ENCODE data around the gene PHOX2B.

DNA sequence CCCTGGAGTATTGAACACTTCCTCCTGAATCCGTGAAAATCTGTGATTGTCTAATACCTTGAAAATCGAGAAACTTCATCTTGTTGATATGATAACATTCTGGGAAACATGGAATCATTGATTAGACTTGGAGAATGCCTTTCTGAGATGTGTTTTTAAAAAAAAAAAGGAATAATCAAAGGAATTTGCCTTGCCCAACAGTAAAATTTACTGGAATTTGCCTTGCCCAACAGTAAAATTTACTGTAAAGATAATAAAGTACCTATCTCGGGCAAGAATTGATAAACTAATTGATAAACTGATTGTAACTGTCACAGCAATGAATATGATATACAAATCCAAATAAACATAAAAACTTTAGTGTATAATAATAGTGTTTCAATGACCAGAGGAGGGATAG lies 44.7 kb downstream of the PHOX2B start:
- TF ChIP-seq, protein P1, sequence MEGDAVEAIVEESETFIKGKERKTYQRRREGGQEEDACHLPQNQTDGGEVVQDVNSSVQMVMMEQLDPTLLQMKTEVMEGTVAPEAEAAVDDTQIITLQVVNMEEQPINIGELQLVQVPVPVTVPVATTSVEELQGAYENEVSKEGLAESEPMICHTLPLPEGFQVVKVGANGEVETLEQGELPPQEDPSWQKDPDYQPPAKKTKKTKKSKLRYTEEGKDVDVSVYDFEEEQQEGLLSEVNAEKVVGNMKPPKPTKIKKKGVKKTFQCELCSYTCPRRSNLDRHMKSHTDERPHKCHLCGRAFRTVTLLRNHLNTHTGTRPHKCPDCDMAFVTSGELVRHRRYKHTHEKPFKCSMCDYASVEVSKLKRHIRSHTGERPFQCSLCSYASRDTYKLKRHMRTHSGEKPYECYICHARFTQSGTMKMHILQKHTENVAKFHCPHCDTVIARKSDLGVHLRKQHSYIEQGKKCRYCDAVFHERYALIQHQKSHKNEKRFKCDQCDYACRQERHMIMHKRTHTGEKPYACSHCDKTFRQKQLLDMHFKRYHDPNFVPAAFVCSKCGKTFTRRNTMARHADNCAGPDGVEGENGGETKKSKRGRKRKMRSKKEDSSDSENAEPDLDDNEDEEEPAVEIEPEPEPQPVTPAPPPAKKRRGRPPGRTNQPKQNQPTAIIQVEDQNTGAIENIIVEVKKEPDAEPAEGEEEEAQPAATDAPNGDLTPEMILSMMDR (IDR thresholded peaks at IDR 0.05), result no peak
- no peak for TF ChIP-seq POLR2A (IDR thresholded peaks at IDR 0.05)
